ENCODE results near the gene ST6GALNAC1. TPM values are rescaled to one million over a fixed set of nuclear protein-coding genes. Genes with fewer than 3 reads are reported as not detected.
A peak's percentile ranks its signal among the peaks of the same experiment; 100 is the strongest.

The ST6GALNAC1 gene
- total and polyA plus RNA-seq, 2 of the 4 experiments (the other 2 are of a cell fraction): not detected

DNA sequence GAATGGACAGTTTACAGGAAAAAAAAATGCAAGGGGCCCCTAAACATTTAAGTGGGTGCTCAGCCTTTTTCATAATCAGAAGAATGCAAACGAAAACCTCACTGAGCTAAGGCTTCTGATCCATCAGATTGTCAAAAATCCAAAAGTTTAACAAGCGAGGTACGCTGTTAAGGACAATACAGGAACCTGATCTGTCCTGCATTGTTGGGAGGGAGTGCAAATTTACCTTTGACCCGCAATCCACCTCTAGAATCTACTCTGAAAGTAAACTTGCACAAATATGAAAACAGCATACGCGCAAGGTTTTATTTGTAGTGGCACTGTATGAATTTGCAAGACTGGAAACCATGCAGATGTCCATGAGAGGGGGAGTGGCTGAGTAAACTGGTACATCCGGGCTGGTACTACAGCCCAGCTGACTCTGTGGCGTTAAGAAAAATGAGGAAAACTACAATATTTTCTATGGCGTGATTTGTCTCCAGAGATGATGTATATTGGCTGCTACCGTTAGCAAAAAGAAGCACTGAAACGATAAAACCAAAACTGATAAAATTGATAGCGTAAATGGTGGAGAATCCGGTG, 28.8 kb upstream of the ST6GALNAC1 start:
- Histone ChIP-seq H2AK5ac (ENCODE audit: low read depth, low read length) (0 out of 2 replicates have a peak overlapping the region, but pooled peaks have one; percentile 9), H3K4ac (ENCODE audit: low read depth, low read length) (peak overlapping the region; percentile 67; the same call in 1 of the 2 replicates), H3K4me3 (ENCODE audit: insufficient read depth, low read depth, low read length) (peak overlapping the region; percentile 63), H2AK9ac (replicated peaks; ENCODE audit: low read depth, low read length, poor library complexity) (peak overlapping the region; percentile 11), H3K14ac (replicated peaks; ENCODE audit: low read depth, low read length) (peak overlapping the region; percentile 89), H3K9me1 (ENCODE audit: insufficient read depth, low read length) (peaks cover 18% of the 10 kb centered on the region), H2BK120ac (ENCODE audit: low read depth, low read length) (peak overlapping the region; percentile 69), H3K27me3 (ENCODE audit: control insufficient read depth, insufficient read depth, low read length) (no peaks in the 10 kb centered on the region), H3K27ac (ENCODE audit: insufficient read depth, low read length) (peak overlapping the region; percentile 76), H2BK20ac (ENCODE audit: low read depth, low read length) (no peak overlapping the region), H3K79me1 (ENCODE audit: low read depth in 1 of 2, low read length in 2 of 2) (peaks cover 0 to 33% of the 10 kb centered on the region in 2 experiments; a peak in 2 of 4 replicates), H2BK15ac (ENCODE audit: low read depth, low read length) (no peak overlapping the region), H3K23ac (ENCODE audit: low read depth, low read length) (peak overlapping the region; percentile 68), H4K8ac (ENCODE audit: low read depth in 2 of 2, low read length in 2 of 2) (peak overlapping the region; percentile 76 to 92), H4K91ac (ENCODE audit: insufficient read depth, low read depth, low read length) (peak overlapping the region; percentile 63), H4K5ac (ENCODE audit: low read depth, low read length) (peak overlapping the region; percentile 75), H3K9me3 (ENCODE audit: control insufficient read depth, insufficient read depth, low read length) (no peaks in the 10 kb centered on the region), H2AFZ (replicated peaks; ENCODE audit: low read length, poor library complexity) (peak overlapping the region; percentile 99), H3K4me2 (ENCODE audit: low read depth, low read length) (peak overlapping the region; percentile 79), H3K4me1 (ENCODE audit: control insufficient read depth, insufficient read depth, low read length) (peaks cover 18% of the 10 kb centered on the region), H3K18ac (ENCODE audit: low read depth, low read length) (no peak overlapping the region; the same call in 1 of the 2 replicates), H2BK5ac (ENCODE audit: low read depth, low read length, poor library complexity, severe bottlenecking) (peak overlapping the region; percentile 78), H3K9ac (ENCODE audit: low read depth, low read length) (peak overlapping the region; percentile 86), H3K36me3 (ENCODE audit: control insufficient read depth, insufficient read depth, low read length) (peaks cover 17% of the 10 kb centered on the region), H4K20me1 (ENCODE audit: insufficient read depth, low read length) (no peaks in the 10 kb centered on the region), H3K56ac (ENCODE audit: extremely low read depth, insufficient read depth, low read length) (peak overlapping the region; percentile 78)
- ATAC-seq (ENCODE audit: low read depth) (no peak), DNase-seq (no peak)
- WGBS, 2 experiments (ENCODE audit: extremely low coverage in 2 of 2, insufficient read length in 1 of 2): 96% methylated on average over 4 of the region's 13 CpGs; no CpG with 5 or more reads in 1 of the 2 experiments
- in situ Hi-C loops (cut with MboI; ENCODE audit: low sequenced_read_pairs): no loop called here
- dilution Hi-C loops (cut with HindIII; ENCODE audit: low sequenced_read_pairs, unreplicated experiment): no loop called here
- intact Hi-C loops (cut with micrococcal nuclease): loop anchor here (5.0 kb wide), 1 partner anchor 115 kb away; no protein-coding TSS in a partner anchor
- BruUV-seq (replicated peaks): no TSS peak
- ChIA-PET POLR2A (ENCODE audit: unreplicated experiment) (interaction anchor here (0.6 to 0.9 kb wide), 2 partner anchors 14 to 98 kb away, joined by 3 to 6 read pairs; no protein-coding TSS in a partner anchor), CTCF (interaction anchor here (1.2 to 1.7 kb wide), 3 partner anchors 10 to 149 kb away, joined by 3 to 6 read pairs (median 3); no protein-coding TSS in a partner anchor)
- TF ChIP-seq RFX5 (IDR thresholded peaks at IDR 0.05; ENCODE audit: low read depth, low read length) (no peak), MAFK (IDR thresholded peaks at IDR 0.05; ENCODE audit: low read depth, low read length) (no peak), SMC3 (IDR thresholded peaks at IDR 0.05; ENCODE audit: low read depth, low read length) (no peak), BHLHE40 (IDR thresholded peaks at IDR 0.05; ENCODE audit: low read depth, low read length) (no peak), RCOR1 (IDR thresholded peaks at IDR 0.05; ENCODE audit: insufficient replicate concordance, low read length) (no peak), RAD21 (IDR thresholded peaks at IDR 0.05; ENCODE audit: low read length) (no peak), MXI1 (IDR thresholded peaks at IDR 0.05; ENCODE audit: borderline replicate concordance, low read depth, low read length) (no peak), POLR2A (IDR thresholded peaks at IDR 0.05; ENCODE audit: low read depth, low read length) (no peak), NFE2L2 (IDR thresholded peaks at IDR 0.05; ENCODE audit: low read depth, low read length) (no peak)
- TF ChIP-seq, protein P1, sequence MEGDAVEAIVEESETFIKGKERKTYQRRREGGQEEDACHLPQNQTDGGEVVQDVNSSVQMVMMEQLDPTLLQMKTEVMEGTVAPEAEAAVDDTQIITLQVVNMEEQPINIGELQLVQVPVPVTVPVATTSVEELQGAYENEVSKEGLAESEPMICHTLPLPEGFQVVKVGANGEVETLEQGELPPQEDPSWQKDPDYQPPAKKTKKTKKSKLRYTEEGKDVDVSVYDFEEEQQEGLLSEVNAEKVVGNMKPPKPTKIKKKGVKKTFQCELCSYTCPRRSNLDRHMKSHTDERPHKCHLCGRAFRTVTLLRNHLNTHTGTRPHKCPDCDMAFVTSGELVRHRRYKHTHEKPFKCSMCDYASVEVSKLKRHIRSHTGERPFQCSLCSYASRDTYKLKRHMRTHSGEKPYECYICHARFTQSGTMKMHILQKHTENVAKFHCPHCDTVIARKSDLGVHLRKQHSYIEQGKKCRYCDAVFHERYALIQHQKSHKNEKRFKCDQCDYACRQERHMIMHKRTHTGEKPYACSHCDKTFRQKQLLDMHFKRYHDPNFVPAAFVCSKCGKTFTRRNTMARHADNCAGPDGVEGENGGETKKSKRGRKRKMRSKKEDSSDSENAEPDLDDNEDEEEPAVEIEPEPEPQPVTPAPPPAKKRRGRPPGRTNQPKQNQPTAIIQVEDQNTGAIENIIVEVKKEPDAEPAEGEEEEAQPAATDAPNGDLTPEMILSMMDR (conservative IDR thresholded peaks at IDR 0.05; ENCODE audit: low read depth, low read length): no peak
